Endothelial cell (in vitro differentiated cells): ENCODE data around the gene CMKLR1. TPM values are rescaled to one million over a fixed set of nuclear protein-coding genes. Genes with fewer than 3 reads are reported as not detected.

Source experiments
- DNase-seq: peaks from one replicate; pipeline ENCODE4 v3.0.0; 2021; ENCODE audit warnings: low spot score
- H3K27ac Mint-ChIP-seq: one replicate; pipeline ENCODE4 v1.8.0; 2021; ENCODE audit warnings: mixed read lengths, inconsistent platforms; ENCODE audit not compliant: unreplicated experiment
- H3K27me3 Mint-ChIP-seq: one replicate; pipeline ENCODE4 v1.8.0; 2021; ENCODE audit warnings: mild to moderate bottlenecking, moderate library complexity, mixed read lengths, inconsistent platforms; ENCODE audit not compliant: unreplicated experiment
- H3K36me3 Mint-ChIP-seq: one replicate; pipeline ENCODE4 v1.8.0; 2021; ENCODE audit warnings: mild to moderate bottlenecking, low read depth, mixed read lengths, inconsistent platforms; ENCODE audit not compliant: unreplicated experiment
- H3K4me1 Mint-ChIP-seq: one replicate; pipeline ENCODE4 v1.8.0; 2021; ENCODE audit warnings: mild to moderate bottlenecking, mixed read lengths, inconsistent platforms; ENCODE audit not compliant: unreplicated experiment
- H3K4me3 Mint-ChIP-seq: one replicate; pipeline ENCODE4 v1.8.0; 2021; ENCODE audit warnings: mild to moderate bottlenecking, mixed read lengths, inconsistent platforms; ENCODE audit not compliant: unreplicated experiment
- H3K9me3 Mint-ChIP-seq: one replicate; pipeline ENCODE4 v1.8.0; 2021; ENCODE audit warnings: mixed read lengths, inconsistent platforms; ENCODE audit not compliant: unreplicated experiment
- CTCF ChIP-seq: fragments of 200-600 bp; sonication (generic); IDR thresholded peaks from one replicate; pipeline ENCODE4 v1.5.0; 2021; ENCODE audit warnings: antibody characterized with exemption; ENCODE audit not compliant: unreplicated experiment
- total RNA-seq: library from RNA; stranded (reverse); fragmentation: NEBNext Ultra II Directional; extraction: Animal tissue kit (Norgen Biotek cat#: 25700); gene quantifications from one replicate; pipeline ENCODE4 v1.2.1, GENCODE V29; 2021; ENCODE audit not compliant: unreplicated experiment

The CMKLR1 gene
- total RNA-seq, 1 donor from 2014 or later: 0.51 TPM

GRCh38 chr12:108332791-108333382 lies 6.2 kb downstream of the CMKLR1 start:
- no peak for TF ChIP-seq CTCF
- Mint-ChIP-seq H3K36me3 (no peaks in the 10 kb centered on the region), H3K9me3 (no peaks in the 10 kb centered on the region), H3K27me3 (peaks cover 6% of the 10 kb centered on the region), H3K4me1 (peaks cover 17% of the 10 kb centered on the region), H3K27ac (no peak overlapping the region), H3K4me3 (no peak overlapping the region)
- no peak for DNase-seq

- no peak overlapping the region for H3K4me3 Mint-ChIP-seq
- peaks cover 1% of the 10 kb centered on the region for H3K27me3 Mint-ChIP-seq
- H3K4me1 Mint-ChIP-seq: peaks cover 6% of the 10 kb centered on the region
- H3K27ac Mint-ChIP-seq: no peak overlapping the region
- TF ChIP-seq CTCF: no peak
- H3K9me3 Mint-ChIP-seq: no peaks in the 10 kb centered on the region
- H3K36me3 Mint-ChIP-seq: no peaks in the 10 kb centered on the region
- no peak for DNase-seq
Observed at GRCh38 chr12:108328420-108328819, 10.7 kb downstream of the CMKLR1 start.

GRCh38 chr12:108327621-108328344 lies 11.3 kb downstream of the CMKLR1 start:
- H3K27me3 Mint-ChIP-seq: no peaks in the 10 kb centered on the region
- H3K36me3 Mint-ChIP-seq: no peaks in the 10 kb centered on the region
- H3K4me3 Mint-ChIP-seq: no peak overlapping the region
- peaks cover under 1% of the 10 kb centered on the region for H3K4me1 Mint-ChIP-seq
- no peak for DNase-seq
- no peaks in the 10 kb centered on the region for H3K9me3 Mint-ChIP-seq
- TF ChIP-seq CTCF: no peak
- no peak overlapping the region for H3K27ac Mint-ChIP-seq

GRCh38 chr12:108326254-108326750 lies 12.8 kb downstream of the CMKLR1 start:
- no peak overlapping the region for H3K4me3 Mint-ChIP-seq
- DNase-seq: no peak
- TF ChIP-seq CTCF: no peak
- no peak overlapping the region for H3K27ac Mint-ChIP-seq
- H3K9me3 Mint-ChIP-seq: no peaks in the 10 kb centered on the region
- H3K4me1 Mint-ChIP-seq: peaks cover 3% of the 10 kb centered on the region
- H3K27me3 Mint-ChIP-seq: peaks cover 3% of the 10 kb centered on the region
- no peaks in the 10 kb centered on the region for H3K36me3 Mint-ChIP-seq

- no peaks in the 10 kb centered on the region for H3K36me3 Mint-ChIP-seq
- no peak overlapping the region for H3K27ac Mint-ChIP-seq
- no peak overlapping the region for H3K4me3 Mint-ChIP-seq
- TF ChIP-seq CTCF: no peak
- H3K9me3 Mint-ChIP-seq: no peaks in the 10 kb centered on the region
- peaks cover 3% of the 10 kb centered on the region for H3K4me1 Mint-ChIP-seq
- DNase-seq: no peak
- peaks cover 3% of the 10 kb centered on the region for H3K27me3 Mint-ChIP-seq
Observed at GRCh38 chr12:108325549-108325948, 13.6 kb downstream of the CMKLR1 start.
